SK-N-SH (cell line): ENCODE measurements around the gene SAMD4B. TPM values are rescaled to one million over a fixed set of nuclear protein-coding genes. Genes with fewer than 3 reads are reported as not detected.
"Not testable (repeated sequence)": the region's sequence is repeated elsewhere in the genome, so short reads cannot be mapped to it uniquely, and the experiment has no call there.

ENCODE experiments used
- CTCF ChIA-PET: fragments of 300-600, 350-600 bp; formaldehyde crosslinking; extraction: SDS; loops from one replicate; lab custom pipeline; 2021; lab: Yijun Ruan, JAX
- POLR2A ChIA-PET: fragments of 350-600 bp; sonication (Branson Sonifier 250); formaldehyde crosslinking; extraction: SDS; loops from one replicate; lab custom pipeline; 2020; ENCODE audit warnings: antibody characterized with exemption, inconsistent platforms; lab: Yijun Ruan, JAX
- DNase-seq: peaks from one replicate; pipeline ENCODE4 v3.0.0; 2012
- H2AFZ ChIP-seq: fragments of 200-600 bp; sonication (generic); 2 replicates; pipeline ENCODE4 v1.8.1; 2016; ENCODE audit warnings: antibody characterized with exemption, mild to moderate bottlenecking, low read depth
- H3F3A ChIP-seq: fragments of 200-600 bp; sonication (generic); replicated peaks from 2 replicates; pipeline ENCODE3; 2016; ENCODE audit warnings: antibody characterized with exemption, mild to moderate bottlenecking; ENCODE audit not compliant: insufficient read depth
- H3K27ac ChIP-seq, 2 experiments: fragments of 200-500 bp in 1 of 2; fragments of 200-600 bp in 1 of 2; sonication (Bioruptor generic) in 1 of 2; sonication (generic), shearing (Covaris generic) in 1 of 2; 2 replicates each; pipeline versions ENCODE4 v1.5.1 to v1.6.1; 2014 to 2016; ENCODE audit warnings: low read depth in 2 of 2, inconsistent platforms in 1 of 2, low read length in 1 of 2, mild to moderate bottlenecking in 1 of 2, mixed read lengths in 1 of 2
- H3K27me3 ChIP-seq: fragments of 200-600 bp; sonication (generic), shearing (Covaris generic); 2 replicates; pipeline ENCODE4 v1.6.1; 2016; ENCODE audit warnings: mixed run types; ENCODE audit not compliant: insufficient read depth
- H3K36me3 ChIP-seq, 2 experiments: fragments of 200-500 bp in 1 of 2; fragments of 200-600 bp in 1 of 2; sonication (Bioruptor generic) in 1 of 2; sonication (generic) in 1 of 2; replicated peaks in 1 of 2; 2 replicates each; pipeline versions ENCODE3 to v1.5.1; 2014 to 2016; ENCODE audit warnings: low read length in 1 of 2, mild to moderate bottlenecking in 1 of 2; ENCODE audit not compliant: insufficient read depth in 2 of 2, control insufficient read depth in 1 of 2
- H3K4me1 ChIP-seq, 2 experiments: fragments of 200-500 bp in 1 of 2; fragments of 200-600 bp in 1 of 2; sonication (Bioruptor generic) in 1 of 2; sonication (generic), shearing (Covaris generic) in 1 of 2; 2 replicates each; pipeline versions ENCODE4 v1.5.1 to v1.6.1; 2014 to 2016; ENCODE audit warnings: low read depth in 1 of 2, low read length in 1 of 2, mixed run types in 1 of 2; ENCODE audit not compliant: insufficient read depth in 2 of 2, control insufficient read depth in 1 of 2
- H3K4me2 ChIP-seq: fragments of 200-600 bp; sonication (generic), shearing (Covaris generic); 2 replicates; pipeline ENCODE4 v1.6.1; 2017; ENCODE audit warnings: mixed run types
- H3K4me3 ChIP-seq, 2 experiments: fragments of 200-500 bp in 1 of 2; fragments of 200-600 bp in 1 of 2; sonication (Bioruptor generic) in 1 of 2; sonication (generic), shearing (Covaris generic) in 1 of 2; 2 replicates each; pipeline versions ENCODE4 v1.5.1 to v1.8.1; 2014 to 2016; ENCODE audit warnings: low read depth in 2 of 2, inconsistent platforms in 1 of 2, low read length in 1 of 2, mild to moderate bottlenecking in 1 of 2, mixed read lengths in 1 of 2, moderate library complexity in 1 of 2
- H3K79me2 ChIP-seq: fragments of 200-600 bp; sonication (generic); 2 replicates; pipeline ENCODE4 v1.8.1; 2017; ENCODE audit warnings: mild to moderate bottlenecking; ENCODE audit not compliant: insufficient read depth
- H3K9ac ChIP-seq: fragments of 200-600 bp; sonication (generic); 2 replicates; pipeline ENCODE4 v1.6.1; 2017; ENCODE audit warnings: mixed run types
- H3K9me2 ChIP-seq: fragments of 200-600 bp; sonication (generic); 2 replicates; pipeline ENCODE4 v1.6.1; 2017; ENCODE audit warnings: mixed run types
- H3K9me3 ChIP-seq: fragments of 200-600 bp; sonication (generic); 2 replicates; pipeline ENCODE4 v1.6.1; 2017; ENCODE audit warnings: mixed run types, mild to moderate bottlenecking, moderate library complexity
- H4K20me1 ChIP-seq: fragments of 200-600 bp; sonication (generic); 2 replicates; pipeline ENCODE4 v1.6.1; 2017; ENCODE audit warnings: mild to moderate bottlenecking, mixed run types; ENCODE audit not compliant: insufficient read depth
- ELF1 ChIP-seq: IDR thresholded peaks from 2 replicates; pipeline ENCODE4 v1.4.0; 2012
- EZH2phosphoT487 ChIP-seq: fragments of 200-600 bp; sonication (generic); IDR thresholded peaks from 2 replicates; pipeline ENCODE4 v1.6.1; 2017; ENCODE audit warnings: low read depth, mixed run types, mild to moderate bottlenecking, antibody characterized with exemption, moderate library complexity, borderline replicate concordance
- FOXJ3 ChIP-seq: sonication (generic); formaldehyde crosslinking; IDR thresholded peaks from 2 replicates; pipeline ENCODE4 v1.5.1; 2020; ENCODE audit warnings: mild to moderate bottlenecking, missing genetic modification reagents
- JUND ChIP-seq: IDR thresholded peaks from 2 replicates; pipeline ENCODE4 v1.4.0; 2012
- MAX ChIP-seq: IDR thresholded peaks from 2 replicates; pipeline ENCODE4 v1.4.0; 2012; ENCODE audit warnings: low read depth
- MEF2A ChIP-seq: IDR thresholded peaks from 2 replicates; pipeline ENCODE4 v1.4.0; 2012; ENCODE audit warnings: low read depth, borderline replicate concordance
- MXI1 ChIP-seq: IDR thresholded peaks from 2 replicates; pipeline ENCODE4 v1.6.1; 2012; ENCODE audit warnings: mild to moderate bottlenecking, low read depth, low read length, improper control_type of control experiment
- PBX3 ChIP-seq: IDR thresholded peaks from 2 replicates; pipeline ENCODE4; 2012
- POLR2AphosphoS5 ChIP-seq: IDR thresholded peaks from 2 replicates; pipeline ENCODE4 v1.6.1; 2012; ENCODE audit warnings: low read depth, low read length
- RCOR1 ChIP-seq: fragments of 150-350 bp; IDR thresholded peaks from 2 replicates; pipeline ENCODE4 v1.6.1; 2017; ENCODE audit warnings: antibody characterized with exemption, low read length
- SIN3A ChIP-seq: IDR thresholded peaks from 2 replicates; pipeline ENCODE4 v1.6.1; 2012; ENCODE audit warnings: low read depth, mild to moderate bottlenecking, low read length, moderate library complexity, borderline replicate concordance
- SMC3 ChIP-seq: IDR thresholded peaks from 2 replicates; pipeline ENCODE4 v1.6.1; 2012; ENCODE audit warnings: low read depth, low read length, improper control_type of control experiment
- TCF12 ChIP-seq: IDR thresholded peaks from 2 replicates; pipeline ENCODE4 v1.4.0; 2012
- TEAD4 ChIP-seq: IDR thresholded peaks from 2 replicates; pipeline ENCODE4 v1.4.0; 2012; ENCODE audit warnings: mild to moderate bottlenecking, borderline replicate concordance; ENCODE audit not compliant: insufficient read depth
- WGBS: methylation state at CpG from one replicate; pipeline ENCODE4 v1.1.6; 2017; ENCODE audit warnings: low lambda C conversion rate; 5-methylcytosine and 5-hydroxymethylcytosine counted together
- polyA plus RNA-seq, 3 experiments: library from polyadenylated mRNA; depleted of rRNA; stranded (reverse); fragments of >200 nt; gene quantifications; 2 replicates each; pipeline ENCODE4 v1.2.3, GENCODE V29; 2012
- TF ChIP-seq, protein P1 (sequence below): fragments of 200-600 bp; sonication (generic); IDR thresholded peaks from 2 replicates; pipeline ENCODE4 v1.6.1; 2017; ENCODE audit warnings: antibody characterized with exemption, mild to moderate bottlenecking, moderate library complexity
- TF ChIP-seq, protein P2 (sequence below): fragments of 150-350 bp; IDR thresholded peaks from 2 replicates; pipeline ENCODE4 v1.6.1; 2017; ENCODE audit warnings: antibody characterized with exemption, low read length, low read depth, borderline replicate concordance

The SAMD4B gene
- polyA plus RNA-seq, 1 of the 3 experiments (the other 2 are of a cell fraction): 83.0 TPM

DNA sequence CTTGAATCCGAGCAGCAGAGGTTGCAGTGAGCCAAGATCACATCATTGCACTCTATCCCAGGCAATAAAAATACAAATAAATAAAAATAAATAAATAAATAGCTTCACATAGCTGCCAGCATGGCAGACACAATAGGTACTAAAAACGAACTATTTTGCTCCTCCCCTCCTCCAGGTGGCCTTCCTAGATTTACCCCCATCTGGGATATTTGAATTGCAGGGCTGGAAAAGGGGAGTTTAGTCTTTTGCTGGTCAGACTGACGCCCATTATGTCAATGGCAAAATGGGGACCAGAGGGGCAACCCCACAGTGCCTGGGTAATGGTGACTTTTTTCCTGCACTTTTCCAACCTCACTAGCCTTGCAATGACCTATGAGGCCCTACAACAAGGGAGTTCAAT, 5.7 kb upstream of the SAMD4B start:
- CTCF ChIA-PET: interaction anchor here (1.9 to 4.1 kb wide), 2 partner anchors 9 to 215 kb away, joined by 9 to 22 read pairs; no protein-coding TSS in a partner anchor
- WGBS: 48% methylated on average over 3 of the region's 3 CpGs
- no peak overlapping the region for H3K27ac ChIP-seq
- H3K4me1 ChIP-seq: peaks cover 0 to 5% of the 10 kb centered on the region in 2 experiments; a peak in 1 of 4 replicates
- H3F3A ChIP-seq: peaks cover 6% of the 10 kb centered on the region
- H3K9ac ChIP-seq: no peak overlapping the region
- DNase-seq: no peak
- POLR2A ChIA-PET: no interaction called here
- no peak overlapping the region for H2AFZ ChIP-seq
- H3K79me2 ChIP-seq: no peaks in the 10 kb centered on the region
- no peaks in the 10 kb centered on the region for H4K20me1 ChIP-seq
- H3K4me3 ChIP-seq: no peak overlapping the region
- H3K27me3 ChIP-seq: no peaks in the 10 kb centered on the region
- no peaks in the 10 kb centered on the region for H3K9me3 ChIP-seq
- no peak overlapping the region for H3K4me2 ChIP-seq
- no peak for TF ChIP-seq JUND
- TF ChIP-seq MXI1: no peak
- TF ChIP-seq, protein P1, sequence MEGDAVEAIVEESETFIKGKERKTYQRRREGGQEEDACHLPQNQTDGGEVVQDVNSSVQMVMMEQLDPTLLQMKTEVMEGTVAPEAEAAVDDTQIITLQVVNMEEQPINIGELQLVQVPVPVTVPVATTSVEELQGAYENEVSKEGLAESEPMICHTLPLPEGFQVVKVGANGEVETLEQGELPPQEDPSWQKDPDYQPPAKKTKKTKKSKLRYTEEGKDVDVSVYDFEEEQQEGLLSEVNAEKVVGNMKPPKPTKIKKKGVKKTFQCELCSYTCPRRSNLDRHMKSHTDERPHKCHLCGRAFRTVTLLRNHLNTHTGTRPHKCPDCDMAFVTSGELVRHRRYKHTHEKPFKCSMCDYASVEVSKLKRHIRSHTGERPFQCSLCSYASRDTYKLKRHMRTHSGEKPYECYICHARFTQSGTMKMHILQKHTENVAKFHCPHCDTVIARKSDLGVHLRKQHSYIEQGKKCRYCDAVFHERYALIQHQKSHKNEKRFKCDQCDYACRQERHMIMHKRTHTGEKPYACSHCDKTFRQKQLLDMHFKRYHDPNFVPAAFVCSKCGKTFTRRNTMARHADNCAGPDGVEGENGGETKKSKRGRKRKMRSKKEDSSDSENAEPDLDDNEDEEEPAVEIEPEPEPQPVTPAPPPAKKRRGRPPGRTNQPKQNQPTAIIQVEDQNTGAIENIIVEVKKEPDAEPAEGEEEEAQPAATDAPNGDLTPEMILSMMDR: no peak
- no peak for TF ChIP-seq FOXJ3 (CRISPR knock-in tag)
- no peak for TF ChIP-seq TEAD4
- no peak for TF ChIP-seq ELF1
- TF ChIP-seq, protein P2, sequence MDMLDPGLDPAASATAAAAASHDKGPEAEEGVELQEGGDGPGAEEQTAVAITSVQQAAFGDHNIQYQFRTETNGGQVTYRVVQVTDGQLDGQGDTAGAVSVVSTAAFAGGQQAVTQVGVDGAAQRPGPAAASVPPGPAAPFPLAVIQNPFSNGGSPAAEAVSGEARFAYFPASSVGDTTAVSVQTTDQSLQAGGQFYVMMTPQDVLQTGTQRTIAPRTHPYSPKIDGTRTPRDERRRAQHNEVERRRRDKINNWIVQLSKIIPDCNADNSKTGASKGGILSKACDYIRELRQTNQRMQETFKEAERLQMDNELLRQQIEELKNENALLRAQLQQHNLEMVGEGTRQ: no peak
- no peak for TF ChIP-seq SMC3
- no peak for TF ChIP-seq POLR2AphosphoS5
- TF ChIP-seq SIN3A: no peak
- TF ChIP-seq, all 33 proteins: peak for 0
- H3K9me2 ChIP-seq: no peaks in the 10 kb centered on the region
- no peaks in the 10 kb centered on the region for H3K36me3 ChIP-seq

GRCh38 chr19:39339674-39340073, 2.5 kb upstream of the SAMD4B start:
- Histone ChIP-seq H3K36me3 (peaks cover 0 to 7% of the 10 kb centered on the region in 2 experiments), H3K4me3 (no peak overlapping the region), H3K79me2 (peaks cover 22% of the 10 kb centered on the region), H3F3A (peaks cover 6% of the 10 kb centered on the region), H3K27me3 (no peaks in the 10 kb centered on the region), H4K20me1 (peaks cover 8% of the 10 kb centered on the region; the same call in 1 of the 2 replicates), H3K27ac (no peak overlapping the region), H3K9me2 (no peaks in the 10 kb centered on the region), H3K4me1 (peaks cover 0 to 13% of the 10 kb centered on the region in 2 experiments; a peak in 2 of 4 replicates), H3K4me2 (no peak overlapping the region), H3K9me3 (no peaks in the 10 kb centered on the region), H3K9ac (no peak overlapping the region), H2AFZ (no peak overlapping the region)
- CTCF ChIA-PET: interaction anchor here (1.4 to 1.7 kb wide), 3 partner anchors 10 to 217 kb away, joined by 4 to 5 read pairs (median 4); no protein-coding TSS in a partner anchor
- WGBS: 100% methylated on average over 1 of the region's 1 CpG
- no peak for DNase-seq
- POLR2A ChIA-PET: no interaction called here
- TF ChIP-seq MAX: no peak
- no peak for TF ChIP-seq TCF12
- no peak for TF ChIP-seq PBX3
- TF ChIP-seq RCOR1: no peak
- no peak for TF ChIP-seq FOXJ3 (CRISPR knock-in tag)
- no peak for TF ChIP-seq MEF2A
- no peak for TF ChIP-seq EZH2phosphoT487

DNA sequence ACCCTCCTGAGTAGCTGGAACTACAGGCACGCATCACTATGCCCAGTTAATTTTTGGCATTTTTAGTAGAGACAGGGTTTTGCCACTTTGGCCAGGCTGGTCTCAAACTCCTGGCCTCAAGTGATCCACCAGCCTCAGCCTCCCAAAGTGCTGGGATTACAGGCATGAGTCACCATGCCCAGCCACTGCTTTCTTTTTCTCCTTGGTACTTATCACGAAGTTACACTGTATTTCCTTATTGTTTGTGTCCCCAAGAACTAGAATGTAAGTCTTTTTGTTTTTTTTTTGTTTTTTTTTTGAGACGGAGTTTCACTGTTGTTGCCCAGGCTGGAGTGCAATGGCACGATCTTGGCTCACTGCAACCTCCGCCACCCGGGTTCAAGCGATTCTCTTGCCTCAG, 2.1 kb upstream of the SAMD4B start:
- H3K27ac ChIP-seq, H2AFZ ChIP-seq, H3K9ac ChIP-seq, H3K9me3 ChIP-seq, H3F3A ChIP-seq, H3K4me3 ChIP-seq, H3K36me3 ChIP-seq, H3K27me3 ChIP-seq, DNase-seq, POLR2A ChIA-PET, H3K9me2 ChIP-seq: not testable (repeated sequence)
- Histone ChIP-seq H4K20me1 (peaks cover 12% of the 10 kb centered on the region; the same call in 1 of the 2 replicates), H3K4me2 (peak overlapping the region; percentile 78; the same call in 1 of the 2 replicates), H3K4me1 (peaks cover 0 to 13% of the 10 kb centered on the region in 2 experiments; a peak in 2 of 4 replicates), H3K79me2 (peaks cover 27% of the 10 kb centered on the region)
- WGBS: 92% methylated on average over 7 of the region's 7 CpGs
- CTCF ChIA-PET: interaction anchor here (1.5 kb wide), 1 partner anchor 12 kb away, joined by 5 read pairs; no protein-coding TSS in a partner anchor
